NCI-H774 (cell line): ENCODE results near the gene SRP68.
"Not testable (repeated sequence)": the region's sequence is repeated elsewhere in the genome, so short reads cannot be mapped to it uniquely, and the experiment has no call there.

Experiments used
- DNase-seq: peaks from one replicate; lab custom pipeline; 2025; lab: John Stamatoyannopoulos, UW

SRP68 gene

DNA sequence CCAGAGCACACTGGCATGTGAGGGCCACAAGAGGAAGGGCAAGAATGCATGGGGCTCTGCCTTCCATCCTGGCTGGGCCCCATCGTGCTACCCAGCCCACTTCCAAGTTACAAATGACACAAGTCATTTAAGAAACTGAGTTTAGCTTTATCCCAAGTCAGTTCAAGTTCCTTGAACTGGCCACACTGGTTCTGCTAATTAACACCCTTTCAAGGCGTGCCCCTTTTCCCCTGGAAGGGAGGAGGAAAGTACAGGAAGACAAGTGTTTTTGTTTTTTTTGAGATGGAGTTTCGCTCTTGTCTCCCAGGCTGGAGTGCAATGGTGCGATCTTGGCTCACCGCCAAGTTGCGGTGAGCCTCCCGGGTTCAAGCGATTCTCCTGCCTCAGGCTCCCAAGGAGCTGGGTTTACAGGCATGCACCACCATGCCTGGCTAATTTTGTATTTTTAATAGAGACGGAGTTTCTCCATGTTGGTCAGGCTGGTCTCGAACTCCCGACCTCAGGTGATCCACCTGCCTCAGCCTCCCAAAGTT is 27.8 kb downstream of the SRP68 start:
- not testable (repeated sequence) for DNase-seq

- not testable (repeated sequence) for DNase-seq
Observed at GRCh38 chr17:76042868-76043267, 29.4 kb downstream of the SRP68 start.

GRCh38 chr17:76040376-76040775 is 31.9 kb downstream of the SRP68 start:
- DNase-seq, result no peak

- DNase-seq, result no peak
Observed at GRCh38 chr17:76039121-76039520, 33.2 kb downstream of the SRP68 start.

DNA sequence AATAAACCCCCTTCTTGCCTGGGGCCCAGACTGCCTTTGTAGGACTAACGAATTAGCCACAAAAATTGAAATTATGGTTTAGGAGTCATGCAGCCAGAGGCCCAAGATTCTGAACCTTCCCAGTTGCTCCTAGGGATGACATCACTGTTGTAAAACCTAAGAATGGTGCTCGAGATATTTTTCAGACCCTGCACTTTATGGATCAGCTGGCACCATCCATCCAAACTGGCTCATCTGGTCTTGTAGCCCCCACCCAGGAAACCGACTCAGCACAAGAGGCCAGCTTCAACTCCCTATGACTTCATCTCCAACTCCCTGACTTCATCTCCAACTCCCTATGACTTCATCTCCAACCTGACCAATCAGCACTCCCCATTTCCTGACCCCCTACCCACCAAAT is 34.3 kb downstream of the SRP68 start:
- DNase-seq, result no peak

GRCh38 chr17:76036497-76037261 is 35.6 kb downstream of the SRP68 start:
- no peak for DNase-seq

DNA sequence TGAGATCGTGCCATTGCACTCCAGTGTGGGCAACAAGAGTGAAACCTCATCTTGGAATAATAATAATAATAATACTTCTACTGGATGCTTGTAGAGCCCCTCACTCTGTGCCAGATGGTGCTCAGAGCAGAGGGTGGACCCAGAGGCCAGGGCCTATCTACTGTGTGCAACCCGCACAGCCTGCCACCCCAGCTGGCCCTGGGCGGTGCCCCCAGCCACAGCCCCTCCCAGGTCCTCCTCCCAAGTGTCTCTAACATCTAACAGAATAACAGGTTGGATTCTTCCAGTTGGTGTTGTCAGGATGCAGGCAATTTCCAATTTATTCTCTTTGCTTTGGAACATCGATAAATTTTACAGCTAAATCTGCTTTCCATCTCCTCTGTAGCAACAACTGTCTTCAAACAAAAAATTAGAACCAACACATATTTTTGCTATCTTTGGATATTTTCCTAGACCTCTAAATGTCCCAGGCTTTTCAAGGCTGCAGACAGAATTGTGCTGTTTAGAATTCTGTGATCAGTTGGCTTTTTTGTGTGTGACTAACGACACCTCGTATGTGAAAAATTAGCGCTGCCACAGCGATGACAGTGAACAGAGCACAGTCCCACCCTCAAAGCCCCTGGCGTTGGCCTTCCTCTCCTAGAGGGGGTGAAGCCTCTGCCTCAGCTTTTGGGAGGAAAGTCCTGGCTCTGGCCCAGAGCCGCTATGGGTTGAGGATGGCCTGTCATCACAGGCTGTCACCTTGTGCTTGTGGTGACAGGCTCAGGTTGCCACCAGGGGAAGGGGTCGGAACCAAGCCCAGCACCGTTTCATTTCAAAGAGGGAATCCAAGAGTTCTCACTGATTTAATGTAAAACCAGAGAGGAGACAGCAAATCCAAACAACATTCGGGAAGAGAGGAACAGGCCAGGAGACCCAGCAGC is 37.6 kb downstream of the SRP68 start:
- no peak for DNase-seq

DNA sequence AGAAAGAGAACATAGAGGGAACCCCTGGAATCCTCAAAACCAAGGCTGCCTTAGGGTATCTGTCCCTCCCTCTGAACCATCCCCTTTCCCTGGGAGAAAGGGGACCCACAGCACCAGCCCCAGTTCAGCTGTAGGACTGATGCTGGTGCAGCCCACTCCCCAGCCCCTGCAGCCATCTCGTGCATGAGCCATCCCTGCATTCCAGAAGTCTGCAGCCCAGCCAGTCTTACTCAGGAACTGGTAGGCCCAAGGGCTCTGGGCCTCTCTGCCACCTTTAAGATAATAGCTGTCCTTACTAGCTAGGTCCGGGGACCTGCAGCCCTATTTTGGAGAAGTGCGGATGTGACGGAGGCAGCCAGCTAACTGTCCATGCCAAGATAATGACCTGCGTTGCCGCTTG is 39.2 kb downstream of the SRP68 start:
- no peak for DNase-seq

- no peak for DNase-seq
Observed at GRCh38 chr17:76032780-76033108, 39.6 kb downstream of the SRP68 start.

DNA sequence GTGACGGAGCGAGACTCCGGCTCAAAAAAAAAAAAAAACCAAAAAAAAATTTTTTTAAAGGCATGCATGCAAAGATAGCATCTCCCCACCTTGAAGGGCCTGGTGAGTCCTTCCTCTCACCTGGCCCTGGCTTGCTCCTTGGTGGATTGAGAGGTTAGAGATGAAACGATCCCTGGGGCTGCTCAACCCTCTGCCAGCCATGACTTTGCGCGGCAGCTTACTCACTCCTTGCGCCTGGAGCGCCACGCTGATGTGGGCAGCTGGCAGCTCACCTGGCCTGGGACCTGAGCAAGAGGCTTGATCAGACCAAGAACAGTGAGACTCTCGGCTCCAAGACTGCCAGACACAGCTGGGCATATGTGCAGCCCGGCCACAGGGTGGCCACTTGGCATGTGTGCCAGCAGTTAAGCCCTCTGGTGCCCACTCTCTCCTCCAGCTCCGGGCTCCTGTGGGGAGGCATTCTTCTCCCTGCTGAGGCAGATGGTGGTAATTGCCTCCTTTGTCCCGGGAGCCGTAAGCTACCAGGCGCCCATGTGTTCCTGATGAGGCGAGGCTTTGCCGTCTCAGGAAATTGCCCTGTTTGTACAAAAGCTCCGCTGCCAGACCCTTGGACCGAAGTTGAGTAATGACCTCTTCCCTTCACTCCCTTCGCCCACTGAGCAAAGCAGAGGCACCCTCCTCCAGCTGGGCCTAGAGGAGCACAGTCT is 40.1 kb downstream of the SRP68 start:
- peak; percentile 48 for DNase-seq

- peak; percentile 13 for DNase-seq
Observed at GRCh38 chr17:76027159-76027839, 45.0 kb downstream of the SRP68 start, which contains the start of gene EVPL. EVPL (minus strand) TSS chr17:76027306; CDS start chr17:76027198, 108 bp downstream.

GRCh38 chr17:76026714-76027158 is 45.6 kb downstream of the SRP68 start:
- no peak for DNase-seq

DNA sequence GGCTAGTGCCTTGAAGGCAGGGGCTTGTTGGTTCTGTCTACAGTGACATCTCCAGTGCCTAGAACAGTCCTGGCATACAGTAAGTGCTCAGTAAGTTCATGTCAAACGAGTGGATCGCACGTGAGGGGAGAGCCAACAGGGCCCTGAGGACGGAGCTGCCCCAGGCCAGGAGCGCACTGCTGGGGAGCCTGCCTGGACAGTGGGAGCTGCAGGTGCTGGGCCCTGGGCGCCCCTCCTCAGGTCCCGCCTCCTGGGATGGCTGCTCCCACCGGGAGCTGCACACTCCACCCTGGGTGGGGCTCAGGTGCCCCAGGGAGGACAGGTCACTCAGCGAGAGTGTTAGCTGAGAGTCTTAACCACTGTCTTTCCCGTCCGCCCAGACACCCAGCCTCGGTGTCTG is 47.0 kb downstream of the SRP68 start:
- DNase-seq, result no peak

DNA sequence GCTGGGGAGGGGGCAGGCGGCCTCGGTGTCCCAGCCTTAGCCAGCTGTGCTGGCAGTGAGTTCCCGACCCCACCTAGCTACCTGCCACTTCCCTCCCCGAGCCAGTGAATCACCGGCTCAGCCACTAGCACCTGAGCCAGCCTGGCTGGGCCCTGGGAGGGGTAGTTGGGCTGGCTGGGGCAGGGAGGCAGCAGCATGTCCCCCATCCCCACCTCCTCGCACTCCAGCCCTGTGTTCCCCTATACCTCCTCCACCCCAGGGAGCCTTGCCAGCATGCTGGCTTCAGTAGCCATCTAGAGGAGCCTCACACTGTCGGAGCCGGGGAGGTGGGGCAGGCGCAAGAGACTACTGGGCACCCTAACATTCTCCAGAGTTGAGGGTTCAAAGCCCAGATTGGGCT is 48.0 kb downstream of the SRP68 start:
- DNase-seq, result no peak

- DNase-seq, result no peak
Observed at GRCh38 chr17:76023900-76024237, 48.4 kb downstream of the SRP68 start.

DNA sequence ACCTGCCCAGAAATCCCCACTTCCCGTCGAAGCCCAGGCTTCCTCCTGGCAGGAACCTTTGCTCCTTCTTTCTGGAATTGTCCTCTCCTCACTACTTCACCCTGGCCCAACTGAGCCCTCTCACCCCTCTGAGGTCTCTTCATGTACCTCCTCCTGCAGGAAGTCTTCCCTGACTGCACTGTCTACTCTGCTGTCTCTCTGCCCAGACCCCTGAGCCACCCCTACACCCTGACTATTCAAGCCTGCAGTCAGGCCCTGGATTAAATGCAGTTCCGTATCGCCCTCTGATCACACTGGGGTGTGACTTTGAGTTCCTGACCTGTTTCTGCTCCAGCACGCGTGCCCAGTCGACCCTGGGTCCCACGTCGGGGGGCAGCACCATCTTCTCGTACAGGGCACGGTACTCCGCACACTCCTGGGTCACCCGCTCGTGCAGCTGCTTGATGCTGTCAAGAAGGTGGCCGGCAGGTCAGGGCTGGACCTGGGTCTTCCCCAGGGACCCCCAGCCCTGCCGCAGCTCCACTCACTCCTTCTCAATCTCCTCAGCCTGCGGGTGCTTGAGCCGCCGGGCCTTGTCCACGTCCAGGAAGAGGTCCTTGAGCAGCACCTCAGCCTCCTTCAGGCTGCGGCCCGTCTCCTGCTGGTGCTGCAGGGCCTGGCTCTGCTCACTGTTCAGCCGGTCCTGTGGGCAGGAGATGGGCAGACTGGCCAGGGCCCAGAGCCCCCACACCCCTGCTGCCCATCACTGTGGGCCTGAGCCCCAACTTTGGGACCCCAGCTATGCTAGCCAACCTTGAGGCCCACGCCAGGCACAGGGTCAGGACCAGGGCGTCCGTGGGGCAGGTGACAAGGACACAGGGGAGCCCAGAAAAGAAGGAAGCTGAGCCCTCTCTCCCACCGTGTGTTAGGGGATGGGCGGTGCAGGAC is 49.1 kb downstream of the SRP68 start:
- DNase-seq, result no peak

DNA sequence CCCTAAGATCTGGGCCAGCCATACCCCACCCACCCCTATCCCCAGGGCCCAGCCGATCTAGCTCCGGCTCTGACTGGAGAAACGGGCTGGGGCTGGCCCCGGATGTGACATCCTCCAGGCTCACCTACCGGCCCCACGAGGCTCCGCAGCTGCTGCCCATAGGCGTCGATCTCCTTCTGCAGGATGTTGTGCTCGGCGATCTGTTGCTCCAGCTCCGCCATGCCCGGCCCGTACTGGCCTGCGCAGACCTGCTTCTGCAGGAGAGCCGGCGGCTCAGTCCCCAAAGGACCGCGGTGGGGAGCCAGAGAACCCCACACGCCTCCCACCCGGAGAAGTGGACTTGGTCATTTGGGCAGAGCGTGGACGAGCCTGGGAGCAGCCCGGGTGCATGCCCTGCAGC is 50.0 kb downstream of the SRP68 start:
- no peak for DNase-seq

DNA sequence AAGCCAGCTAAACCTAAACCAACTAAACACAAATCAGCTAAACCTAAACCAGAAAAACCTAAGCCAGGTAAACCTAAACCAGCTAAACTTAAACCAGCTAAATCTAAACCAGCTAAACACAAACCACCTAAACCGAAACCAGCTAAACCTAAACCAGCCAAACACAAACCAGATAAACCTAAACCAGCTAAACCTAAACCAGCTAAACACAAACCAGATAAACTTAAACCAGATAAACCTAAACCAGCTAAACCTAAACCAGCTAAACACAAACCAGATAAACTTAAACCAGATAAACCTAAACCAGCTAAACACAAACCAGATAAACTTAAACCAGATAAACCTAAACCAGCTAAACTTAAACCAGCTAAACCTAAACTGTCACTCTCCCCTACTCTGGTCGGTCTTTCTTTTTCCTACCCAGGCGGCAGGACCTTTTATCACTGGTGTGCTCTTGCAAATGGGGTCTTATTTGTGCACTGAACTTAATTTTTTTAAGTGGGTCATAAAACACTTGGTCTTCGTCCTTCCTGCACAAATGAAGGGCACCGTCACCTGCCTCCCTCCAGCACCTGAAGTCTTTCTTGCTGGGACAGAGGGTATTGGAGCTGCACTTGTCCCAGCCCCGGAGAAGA is 52.4 kb downstream of the SRP68 start:
- DNase-seq, result no peak

- DNase-seq, result no peak
Observed at GRCh38 chr17:76018801-76019200, 53.5 kb downstream of the SRP68 start.

DNA sequence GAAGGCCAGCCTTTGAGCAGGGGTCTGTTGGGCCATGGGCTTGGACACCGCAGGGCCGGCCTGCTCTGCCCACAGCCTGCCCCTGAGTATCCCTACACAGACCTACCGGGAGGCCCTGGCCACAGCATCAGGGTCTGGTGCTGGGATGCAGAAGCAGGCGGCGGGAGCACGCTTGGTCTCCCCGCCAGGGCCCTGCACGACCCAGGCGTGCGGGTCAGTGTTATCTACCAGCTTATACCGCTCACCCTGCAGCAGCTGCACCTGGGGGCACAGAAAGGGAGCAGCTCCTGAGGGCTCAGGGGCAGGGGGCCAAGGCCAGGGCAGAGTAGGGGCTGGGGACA is 54.0 kb downstream of the SRP68 start:
- DNase-seq, result no peak
